Loucy (cell line): Measurements from ENCODE around the gene ADCY10.
"Not testable (repeated sequence)": the region's sequence is repeated elsewhere in the genome, so short reads cannot be mapped to it uniquely, and the experiment has no call there.

Experiments used
- H2AFZ ChIP-seq: fragments of 200-600 bp; sonication (generic); 2 replicates; pipeline ENCODE4 v1.6.0; 2016; ENCODE audit warnings: antibody characterized with exemption, mild to moderate bottlenecking, low read length, moderate library complexity
- H3F3A ChIP-seq: fragments of 200-600 bp; 2 replicates; pipeline ENCODE4 v1.6.0; 2016; ENCODE audit warnings: antibody characterized with exemption, low read depth, mild to moderate bottlenecking
- H3K27me3 ChIP-seq: fragments of 200-600 bp; sonication (generic); 2 replicates; pipeline ENCODE4 v1.6.1; 2014; ENCODE audit warnings: low read length, mild to moderate bottlenecking; ENCODE audit not compliant: insufficient read depth, poor library complexity, severe bottlenecking
- H3K36me3 ChIP-seq: fragments of 200-600 bp; sonication (generic); 2 replicates; pipeline ENCODE4 v1.6.1; 2016; ENCODE audit warnings: low read length; ENCODE audit not compliant: insufficient read depth
- H3K4me1 ChIP-seq: fragments of 200-600 bp; sonication (generic); 2 replicates; pipeline ENCODE4 v1.5.1; 2014; ENCODE audit warnings: low read length, mild to moderate bottlenecking; ENCODE audit not compliant: insufficient read depth, poor library complexity, severe bottlenecking
- H3K4me2 ChIP-seq: fragments of 200-600 bp; sonication (generic); 2 replicates; pipeline ENCODE4 v1.6.0; 2014; ENCODE audit warnings: antibody characterized with exemption, low read length, low read depth, mild to moderate bottlenecking; ENCODE audit not compliant: poor library complexity, severe bottlenecking
- H3K4me3 ChIP-seq: fragments of 200-600 bp; sonication (generic); 2 replicates; pipeline ENCODE4 v1.5.1; 2014; ENCODE audit warnings: low read length, mild to moderate bottlenecking, mixed read lengths; ENCODE audit not compliant: poor library complexity, severe bottlenecking
- H3K79me2 ChIP-seq: fragments of 200-600 bp; sonication (generic); 2 replicates; pipeline ENCODE4 v1.6.1; 2014; ENCODE audit warnings: low read length; ENCODE audit not compliant: insufficient read depth
- H3K9ac ChIP-seq: fragments of 200-600 bp; sonication (generic); 2 replicates; pipeline ENCODE4 v1.6.0; 2014; ENCODE audit warnings: mild to moderate bottlenecking, low read depth, low read length, moderate library complexity; ENCODE audit not compliant: poor library complexity, severe bottlenecking
- H3K9me2 ChIP-seq: fragments of 200-600 bp; sonication (generic); replicated peaks from 2 replicates; pipeline ENCODE4 v1.6.1; 2016; ENCODE audit warnings: low read depth, low read length, mixed read lengths
- H3K9me3 ChIP-seq: fragments of 200-600 bp; sonication (generic); 2 replicates; pipeline ENCODE4 v1.6.1; 2014; ENCODE audit warnings: mild to moderate bottlenecking, antibody characterized with exemption, low read length, low read depth; ENCODE audit not compliant: insufficient read depth
- H4K20me1 ChIP-seq: fragments of 200-600 bp; sonication (generic); 2 replicates; pipeline ENCODE4 v1.6.0; 2014; ENCODE audit warnings: antibody characterized with exemption, low read length, mild to moderate bottlenecking; ENCODE audit not compliant: insufficient read depth, poor library complexity, severe bottlenecking
- CTCF ChIP-seq: fragments of 200-600 bp; sonication (generic); conservative IDR thresholded peaks from 2 replicates; pipeline ENCODE4 v1.5.1; 2014; ENCODE audit warnings: mild to moderate bottlenecking, antibody characterized with exemption, low read length
- EZH2phosphoT487 ChIP-seq: fragments of 200-600 bp; IDR thresholded peaks from 2 replicates; pipeline ENCODE4 v1.6.1; 2018; ENCODE audit warnings: antibody characterized with exemption, mild to moderate bottlenecking, moderate library complexity, borderline replicate concordance

ADCY10 gene

GRCh38 chr1:167866739-167867414 lies 47.1 kb downstream of the ADCY10 start:
- H3K79me2 ChIP-seq, H3K9me3 ChIP-seq, H2AFZ ChIP-seq, H3K9ac ChIP-seq, H3K27me3 ChIP-seq, H3K4me2 ChIP-seq, H3K36me3 ChIP-seq, H3K4me3 ChIP-seq, H3K9me2 ChIP-seq, H3F3A ChIP-seq, H3K4me1 ChIP-seq, H4K20me1 ChIP-seq: not testable (repeated sequence)

DNA sequence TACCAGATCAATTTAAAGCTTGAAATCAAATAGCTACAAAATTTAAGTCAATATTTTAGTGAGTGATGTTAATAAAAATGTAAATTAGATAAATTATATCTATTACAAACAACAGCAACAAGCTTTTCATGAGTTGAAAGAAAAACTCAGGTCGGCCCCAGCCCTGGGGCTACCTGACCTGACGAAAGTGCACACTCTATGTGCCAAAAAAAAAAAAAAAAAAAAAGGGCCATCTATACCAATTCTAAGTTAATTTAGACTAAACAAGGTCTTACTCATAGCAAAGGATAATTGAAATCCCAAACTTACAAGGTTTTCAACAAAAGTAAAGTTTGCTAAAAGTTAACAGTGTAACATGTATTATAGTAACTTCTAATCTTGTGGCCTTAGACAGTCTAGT lies 47.6 kb downstream of the ADCY10 start:
- H3K9me3 ChIP-seq, H3K4me3 ChIP-seq, H3K27me3 ChIP-seq, H3K79me2 ChIP-seq, H3K4me1 ChIP-seq, H3K36me3 ChIP-seq, H3F3A ChIP-seq, H4K20me1 ChIP-seq, H3K9me2 ChIP-seq, H3K4me2 ChIP-seq, H3K9ac ChIP-seq, H2AFZ ChIP-seq: not testable (repeated sequence)

GRCh38 chr1:167865804-167866308 lies 48.1 kb downstream of the ADCY10 start:
- H3K4me1 ChIP-seq, H3K36me3 ChIP-seq, H3K4me3 ChIP-seq, H3K4me2 ChIP-seq, H2AFZ ChIP-seq, H3K9me3 ChIP-seq, H3K9ac ChIP-seq, H3K79me2 ChIP-seq, H3K9me2 ChIP-seq, H3K27me3 ChIP-seq, H4K20me1 ChIP-seq, H3F3A ChIP-seq: not testable (repeated sequence)

DNA sequence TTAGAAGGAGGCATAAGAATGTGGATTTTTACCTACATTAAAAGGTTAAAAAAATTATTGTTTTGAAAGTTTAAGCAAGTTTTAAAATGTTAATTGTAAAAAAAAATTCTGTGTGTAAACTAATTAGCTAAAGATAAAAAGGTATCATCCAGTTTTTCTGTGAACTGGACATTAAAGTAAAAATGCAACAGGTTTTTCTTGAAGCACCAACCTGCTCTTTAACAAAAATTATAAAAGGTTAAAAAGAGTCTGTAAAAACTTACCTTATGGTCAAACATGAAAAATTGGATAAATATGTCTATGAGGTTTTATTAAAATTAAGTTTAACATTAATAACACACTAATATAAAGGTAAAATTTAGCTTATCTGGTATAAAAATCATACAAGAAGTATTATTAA lies 48.7 kb downstream of the ADCY10 start:
- H3F3A ChIP-seq, H3K4me3 ChIP-seq, H3K4me2 ChIP-seq, H2AFZ ChIP-seq, H4K20me1 ChIP-seq, H3K4me1 ChIP-seq, H3K79me2 ChIP-seq, H3K36me3 ChIP-seq, H3K9me3 ChIP-seq, H3K27me3 ChIP-seq, H3K9ac ChIP-seq, H3K9me2 ChIP-seq: not testable (repeated sequence)

GRCh38 chr1:167864392-167865032 lies 49.4 kb downstream of the ADCY10 start:
- no peak overlapping the region for H3K9ac ChIP-seq
- no peaks in the 10 kb centered on the region for H3K27me3 ChIP-seq
- no peaks in the 10 kb centered on the region for H3K79me2 ChIP-seq
- H3K4me3 ChIP-seq, result no peak overlapping the region
- no peak overlapping the region for H2AFZ ChIP-seq
- no peaks in the 10 kb centered on the region for H3K4me1 ChIP-seq
- TF ChIP-seq CTCF (no peak), EZH2phosphoT487 (no peak)
- H3K9me3 ChIP-seq, result no peaks in the 10 kb centered on the region
- no peak overlapping the region for H3K4me2 ChIP-seq
- H4K20me1 ChIP-seq, result no peaks in the 10 kb centered on the region
- H3K36me3 ChIP-seq, result no peaks in the 10 kb centered on the region
- H3F3A ChIP-seq, result no peaks in the 10 kb centered on the region
- H3K9me2 ChIP-seq, result no peaks in the 10 kb centered on the region
